ENCODE data around the gene GPR152.

GPR152 gene

GRCh38 chr11:67423466-67423865, 29.1 kb downstream of the GPR152 start:
- no peak for DNase-seq

- no peak for DNase-seq
Measured at GRCh38 chr11:67422891-67423290, 29.6 kb downstream of the GPR152 start.

GRCh38 chr11:67421430-67422031, 31.0 kb downstream of the GPR152 start:
- DNase-seq, result no peak

- DNase-seq, result peak; percentile 68
Measured at GRCh38 chr11:67420646-67421429, 31.7 kb downstream of the GPR152 start.

GRCh38 chr11:67420147-67420645, 32.3 kb downstream of the GPR152 start:
- no peak for DNase-seq

- DNase-seq, result no peak
Measured at GRCh38 chr11:67419325-67420049, 33.0 kb downstream of the GPR152 start.

GRCh38 chr11:67418476-67419281, 33.9 kb downstream of the GPR152 start:
- no peak for DNase-seq

- DNase-seq, result no peak
Measured at GRCh38 chr11:67417425-67417824, 35.1 kb downstream of the GPR152 start.

- DNase-seq, result no peak
Measured at GRCh38 chr11:67416416-67417335, 35.9 kb downstream of the GPR152 start.

- DNase-seq, result no peak
Measured at GRCh38 chr11:67415501-67416304, 36.8 kb downstream of the GPR152 start, which contains the start of gene CARNS1. TSS of gene CARNS1 (plus strand) at chr11:67415678. CDS start at chr11:67416200, 522 bp downstream.

- no peak for DNase-seq
Measured at GRCh38 chr11:67413266-67413849, 39.2 kb downstream of the GPR152 start.

- no peak for DNase-seq
Measured at GRCh38 chr11:67412495-67413179, 39.9 kb downstream of the GPR152 start.

- no peak for DNase-seq
Measured at GRCh38 chr11:67411785-67412152, 40.8 kb downstream of the GPR152 start.

GRCh38 chr11:67410984-67411784, 41.3 kb downstream of the GPR152 start:
- no peak for DNase-seq

GRCh38 chr11:67410369-67410831, 42.1 kb downstream of the GPR152 start:
- no peak for DNase-seq

- DNase-seq, result no peak
Measured at GRCh38 chr11:67409781-67410368, 42.7 kb downstream of the GPR152 start.

- no peak for DNase-seq
Measured at GRCh38 chr11:67409261-67409666, 43.3 kb downstream of the GPR152 start.

All from kidney glomerular epithelial cell (primary cell).